Measurements from ENCODE around the gene FRA10AC1. TPM values are rescaled to one million over a fixed set of nuclear protein-coding genes. Genes with fewer than 3 reads are reported as not detected.
"Not testable (repeated sequence)": the region's sequence is repeated elsewhere in the genome, so short reads cannot be mapped to it uniquely, and the experiment has no call there.

The FRA10AC1 gene
- polyA plus RNA-seq, 10 donors: 18.3 to 35.4 (median 23.8) TPM

DNA sequence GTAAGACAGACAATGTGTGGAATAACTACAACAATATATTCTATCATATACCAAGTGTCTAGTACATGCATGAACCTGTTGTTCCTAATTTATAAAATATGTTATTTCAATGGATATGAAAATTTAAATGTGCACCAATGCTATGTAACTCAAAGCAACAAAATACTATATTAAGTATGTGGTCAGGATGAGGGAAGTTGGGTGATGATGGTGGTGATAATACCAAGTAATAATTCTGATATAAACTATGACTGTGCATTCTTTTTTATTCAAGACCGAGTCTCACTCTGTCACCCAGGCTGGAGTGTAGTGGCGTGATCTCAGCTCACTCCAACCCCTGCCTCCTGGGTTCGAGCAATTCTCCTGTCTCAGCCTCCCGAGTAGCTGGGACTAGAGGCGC is 2.1 kb upstream of the FRA10AC1 start:
- DNase-seq: no peak

DNA sequence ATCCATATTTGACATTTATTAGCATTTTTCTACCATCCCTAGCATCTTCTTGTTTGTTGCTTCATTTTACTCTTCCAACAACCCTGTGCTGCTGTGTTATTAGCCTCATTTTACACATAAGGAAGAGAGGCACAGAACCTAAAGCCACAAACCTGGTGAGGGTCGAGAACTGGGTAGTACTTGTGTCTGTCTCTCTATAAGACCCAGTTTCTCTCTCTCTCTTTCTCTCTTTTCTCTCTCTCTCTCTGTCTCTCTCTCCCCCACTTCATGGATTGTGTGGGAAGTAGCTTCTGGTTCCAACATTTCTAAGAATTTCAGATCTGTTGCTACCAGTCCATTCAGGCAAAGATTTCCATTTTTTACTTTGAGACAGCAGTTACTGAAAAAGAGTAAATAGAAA is 1.4 kb upstream of the FRA10AC1 start:
- peak in 1 of 3 donors; percentile 1 for DNase-seq

DNA sequence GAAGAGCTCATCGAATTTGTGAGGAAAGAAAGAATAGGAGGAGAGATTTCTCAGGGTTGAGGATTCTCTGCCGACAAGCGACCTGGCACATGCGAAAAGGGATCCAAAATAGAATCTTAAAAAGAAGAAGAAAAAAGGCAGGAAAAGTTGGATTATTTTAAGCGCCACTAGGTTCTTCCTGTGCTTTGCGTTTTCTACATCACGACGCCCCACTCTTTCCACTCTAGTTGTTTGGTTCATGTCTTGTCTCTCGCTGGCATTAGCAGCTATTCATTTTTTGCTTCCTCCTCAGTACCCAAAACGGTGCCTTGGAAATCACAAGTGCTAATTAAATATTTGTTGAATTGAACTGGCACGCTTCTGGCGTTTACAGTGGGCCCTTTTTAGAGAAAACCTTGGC is 674 bp upstream of the FRA10AC1 start:
- no peak for DNase-seq

DNA sequence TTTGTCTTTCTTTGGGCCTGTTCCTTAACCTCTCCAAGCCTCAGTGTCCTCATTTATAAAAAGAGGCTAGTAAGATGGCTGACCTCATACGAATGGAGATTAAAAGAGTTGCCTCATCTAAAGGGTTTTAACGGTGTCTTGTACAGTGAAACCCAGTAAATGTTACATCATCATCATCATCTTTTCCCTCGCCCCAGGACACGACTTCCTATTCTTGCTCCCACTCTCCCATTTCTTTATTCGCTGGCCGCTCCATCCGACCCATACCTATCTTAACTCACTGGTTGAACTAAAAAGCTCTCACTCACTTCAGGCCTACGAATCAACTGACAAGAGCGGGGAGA is 554 bp downstream of the FRA10AC1 start:
- DNase-seq: peak in 1 of 3 donors; percentile 35

DNA sequence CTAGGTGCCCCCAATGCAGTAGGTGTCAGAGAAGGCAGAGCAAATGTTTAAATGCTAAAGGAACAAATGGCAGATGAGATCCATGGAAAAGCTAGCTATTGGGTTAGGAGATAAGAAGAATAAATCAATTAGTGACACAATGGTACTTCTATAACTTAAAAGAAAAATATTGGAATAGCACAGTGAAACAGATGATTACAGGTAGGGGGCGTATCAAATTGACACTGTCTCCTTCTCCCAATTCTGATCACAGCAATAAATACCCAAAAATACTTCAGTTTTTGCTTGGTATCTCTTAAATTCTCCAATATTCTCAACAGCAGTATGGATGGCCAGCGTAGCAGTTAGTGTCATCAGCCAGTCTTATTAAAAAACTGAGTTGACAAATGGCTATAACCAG is 5.2 kb downstream of the FRA10AC1 start:
- no peak for DNase-seq

DNA sequence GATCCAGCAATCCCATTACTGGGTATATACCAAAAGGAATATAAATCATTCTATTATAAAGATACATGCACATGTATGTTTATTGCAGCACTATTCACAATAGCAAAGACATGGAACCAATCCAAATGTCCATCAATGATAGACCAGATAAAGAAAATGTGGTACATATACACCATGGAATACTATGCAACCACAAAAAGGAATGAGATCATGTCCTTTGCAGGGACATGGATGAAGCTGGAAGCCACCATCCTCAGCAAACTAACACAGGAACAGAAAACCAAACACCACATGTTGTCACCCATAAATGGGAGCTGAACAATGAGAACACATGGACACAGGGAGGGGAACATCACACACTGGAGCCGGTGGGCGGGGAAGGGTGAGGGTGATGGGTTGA is 5.8 kb downstream of the FRA10AC1 start:
- not testable (repeated sequence) for DNase-seq

DNA sequence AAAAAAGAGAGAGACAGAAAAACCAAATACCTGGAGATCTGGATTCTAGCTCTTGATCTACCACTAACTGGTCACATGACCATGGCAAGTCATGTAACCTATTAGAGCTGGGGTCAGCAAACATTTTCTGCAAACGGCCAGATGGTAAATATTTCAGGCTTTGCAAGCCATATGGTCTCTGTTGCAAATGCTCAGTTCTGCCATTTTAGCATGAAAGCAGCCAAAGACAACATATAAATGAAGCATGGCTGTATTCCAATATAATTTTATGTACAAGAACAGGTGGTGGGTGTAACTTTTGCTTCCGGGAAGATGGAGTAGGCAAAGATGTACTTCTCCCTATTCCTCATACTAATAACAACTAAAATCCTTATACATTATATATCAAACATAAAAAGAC is 6.7 kb downstream of the FRA10AC1 start:
- DNase-seq: peak in 1 of 3 donors; percentile 12

DNA sequence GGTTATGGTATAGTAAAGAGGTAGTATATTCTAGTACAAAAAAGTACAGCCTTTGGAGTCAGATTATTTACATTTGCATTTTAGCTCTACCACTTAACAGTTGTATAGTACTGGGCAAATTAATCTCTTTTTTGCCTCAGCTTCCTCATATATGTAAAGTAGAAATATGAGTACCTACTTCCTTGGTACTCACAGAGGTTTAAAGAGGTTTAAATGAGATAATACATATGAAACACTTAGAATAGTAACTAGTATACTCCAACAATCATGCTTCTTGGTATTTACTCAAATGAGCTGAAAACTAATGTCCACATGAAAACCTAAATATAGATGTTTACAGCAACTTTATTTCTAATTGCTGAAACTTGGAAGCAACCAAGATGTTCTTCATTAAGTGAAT is 14.7 kb downstream of the FRA10AC1 start:
- no peak for DNase-seq

DNA sequence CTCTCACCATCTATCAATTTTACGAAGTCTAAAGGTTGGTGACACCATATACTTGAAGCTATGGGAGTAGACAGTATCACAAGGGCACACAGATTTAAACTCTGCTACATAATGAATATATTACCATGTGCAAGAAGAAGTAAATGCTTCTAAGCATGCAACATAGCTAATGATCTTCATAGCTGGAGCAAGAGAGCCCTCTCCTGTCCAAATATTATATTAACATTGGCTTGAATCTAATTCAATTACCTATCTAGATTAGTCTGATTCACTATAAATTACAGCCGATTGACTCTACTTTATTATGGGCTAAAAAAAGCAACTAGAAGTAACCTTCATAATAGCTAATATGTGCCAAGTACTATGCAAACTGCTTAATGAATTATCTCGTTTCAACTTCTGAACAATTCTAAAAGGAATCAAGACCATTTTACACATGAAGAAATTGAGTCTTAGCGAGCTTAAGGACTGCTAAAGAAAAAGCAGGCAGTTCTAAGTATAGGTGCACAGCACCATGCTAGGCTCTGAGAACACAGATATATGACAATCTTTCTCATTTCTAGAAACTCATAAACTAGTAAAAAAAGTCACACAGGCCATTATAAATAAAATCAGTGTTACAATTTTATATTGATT is 21.9 kb downstream of the FRA10AC1 start:
- peak; percentile 16 to 54 (median 31) for DNase-seq

DNA sequence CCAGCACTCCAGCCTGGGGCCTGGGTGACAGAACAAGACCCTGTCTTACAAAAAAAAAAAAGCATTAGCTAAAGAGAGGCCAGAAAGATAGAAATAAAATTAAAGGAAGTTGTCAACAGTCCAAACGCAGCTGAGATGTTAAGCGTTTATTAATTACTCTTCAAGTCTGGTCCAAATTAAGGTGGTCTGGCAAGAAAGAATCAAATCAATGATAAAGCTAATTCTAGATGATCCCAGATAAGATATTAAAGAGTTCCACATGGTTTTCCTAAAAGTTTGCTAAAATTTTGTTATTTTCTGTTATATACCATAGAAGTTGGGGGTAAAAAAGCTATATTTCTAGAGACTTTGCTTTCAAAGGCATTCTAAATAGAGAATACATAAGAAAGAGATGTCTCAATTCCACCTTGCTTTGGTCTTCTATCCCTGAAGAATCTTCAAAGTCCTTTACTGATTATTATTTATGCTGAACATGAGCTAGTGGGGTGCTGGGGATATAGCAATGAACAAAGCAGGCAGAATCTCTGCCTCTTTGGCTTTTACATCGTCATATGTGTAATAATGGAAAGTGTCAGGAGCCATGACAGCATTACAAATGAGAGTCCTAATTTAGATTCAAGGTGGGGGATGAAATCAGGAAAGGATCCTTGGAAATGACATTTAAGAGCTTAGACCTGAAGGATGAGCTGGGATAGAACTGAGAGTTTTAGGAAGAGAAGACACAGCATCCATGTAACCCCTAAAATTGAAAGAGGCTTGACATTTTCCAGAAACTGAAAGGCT is 23.4 kb downstream of the FRA10AC1 start:
- no peak for DNase-seq

DNA sequence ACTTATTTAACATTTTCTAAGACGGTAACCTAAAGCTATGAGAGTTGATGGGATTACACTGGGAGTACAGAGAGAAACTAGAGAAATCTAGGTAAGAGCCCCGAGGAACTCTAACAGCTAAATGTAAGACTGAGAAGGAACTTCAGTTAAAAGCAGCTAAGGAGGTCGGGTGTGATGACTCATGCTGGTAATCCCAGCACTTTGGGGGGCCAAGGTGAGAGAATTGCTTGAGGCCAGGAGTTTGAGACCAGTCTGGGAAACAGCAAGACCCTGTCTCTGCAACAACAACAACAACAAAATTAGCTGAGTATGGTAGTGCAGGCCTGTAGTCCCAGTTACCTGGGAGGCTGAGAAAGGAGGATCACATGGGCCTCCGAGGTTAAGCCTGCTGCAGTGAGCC is 24.0 kb downstream of the FRA10AC1 start:
- no peak for DNase-seq

DNA sequence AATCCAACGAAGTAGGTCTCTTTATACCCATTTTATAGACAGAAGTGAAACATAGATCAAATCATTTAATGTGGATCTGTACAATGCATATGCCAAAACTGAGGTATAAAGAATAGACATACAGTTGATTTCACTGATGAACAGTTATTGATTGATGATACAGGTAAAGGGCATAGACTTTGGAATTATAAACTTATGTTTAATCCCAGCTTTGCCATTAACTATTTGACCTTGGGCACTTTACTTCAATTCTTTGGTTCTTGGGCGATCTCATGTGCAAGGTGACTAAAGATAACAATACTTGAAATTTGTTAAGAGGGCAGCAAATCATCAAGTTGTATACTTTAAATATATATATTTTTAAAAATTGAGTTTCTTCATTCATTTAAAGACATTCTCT is 28.6 kb downstream of the FRA10AC1 start:
- DNase-seq: no peak

DNA sequence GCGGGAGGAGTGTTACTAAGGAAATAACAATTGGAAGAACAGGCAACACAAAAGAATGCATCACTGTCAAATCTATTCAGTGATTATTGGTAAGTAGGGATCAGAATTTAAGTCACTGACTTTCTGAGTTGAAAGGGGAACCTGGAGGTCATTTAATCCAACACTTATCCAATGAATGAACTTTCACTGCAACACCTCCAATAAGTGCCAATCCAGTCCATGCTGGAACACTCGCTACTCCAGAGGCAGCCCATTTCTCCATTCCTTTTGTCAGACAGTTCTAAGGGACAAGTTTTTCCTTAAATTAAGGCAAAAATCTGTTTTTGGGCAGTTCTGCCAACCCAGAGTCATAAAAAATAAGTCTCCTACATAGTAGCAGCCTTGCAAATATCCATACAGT is 29.5 kb downstream of the FRA10AC1 start:
- DNase-seq: no peak

DNA sequence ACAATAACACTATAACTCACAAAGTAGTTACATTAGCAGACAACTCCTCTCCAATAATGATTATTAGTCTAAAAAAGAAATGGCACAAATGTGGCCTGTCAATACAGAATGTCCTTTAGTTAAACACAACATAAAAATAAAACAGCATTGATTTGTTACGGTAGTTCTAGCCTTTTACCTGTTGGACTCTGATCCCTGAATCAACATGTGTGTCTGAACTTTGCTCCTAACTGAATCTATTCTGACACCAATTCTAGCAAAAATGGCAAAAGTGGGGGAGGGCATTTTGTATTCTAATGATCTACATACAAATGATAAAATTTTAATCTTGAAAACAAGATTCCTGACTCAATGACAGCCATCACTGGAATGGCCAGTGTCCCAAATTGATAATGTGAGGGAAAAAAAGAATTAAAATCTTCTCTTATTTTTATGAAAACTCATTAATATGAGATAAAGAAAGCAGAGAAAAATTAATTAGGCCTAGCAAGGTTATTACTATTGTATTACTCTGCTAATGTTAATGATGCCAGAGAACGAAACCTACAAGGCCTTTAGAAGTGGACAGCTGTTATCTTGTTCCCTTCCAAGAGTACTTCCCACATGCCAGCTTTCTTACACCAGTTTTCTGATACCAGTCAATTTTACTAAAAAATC is 30.2 kb downstream of the FRA10AC1 start:
- DNase-seq: no peak

DNA sequence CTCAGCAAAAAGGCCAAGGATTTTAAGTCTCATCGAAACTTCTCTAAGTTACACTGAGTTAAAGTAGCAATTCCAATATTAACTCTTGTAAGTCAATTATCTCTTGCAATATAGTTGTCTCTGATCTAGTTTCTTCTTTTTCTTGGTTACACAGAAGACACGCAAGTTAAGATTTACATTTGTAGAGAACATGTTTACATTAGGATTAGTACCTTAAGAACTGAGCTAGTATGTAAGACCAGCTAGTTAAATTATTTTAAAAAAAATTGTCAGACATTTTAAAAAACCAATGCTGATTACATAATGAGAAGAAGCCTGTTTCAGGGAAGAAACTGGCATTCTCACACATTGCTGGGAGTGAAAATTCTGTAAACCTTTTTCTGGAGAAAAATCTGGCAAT is 31.4 kb downstream of the FRA10AC1 start:
- no peak for DNase-seq

DNA sequence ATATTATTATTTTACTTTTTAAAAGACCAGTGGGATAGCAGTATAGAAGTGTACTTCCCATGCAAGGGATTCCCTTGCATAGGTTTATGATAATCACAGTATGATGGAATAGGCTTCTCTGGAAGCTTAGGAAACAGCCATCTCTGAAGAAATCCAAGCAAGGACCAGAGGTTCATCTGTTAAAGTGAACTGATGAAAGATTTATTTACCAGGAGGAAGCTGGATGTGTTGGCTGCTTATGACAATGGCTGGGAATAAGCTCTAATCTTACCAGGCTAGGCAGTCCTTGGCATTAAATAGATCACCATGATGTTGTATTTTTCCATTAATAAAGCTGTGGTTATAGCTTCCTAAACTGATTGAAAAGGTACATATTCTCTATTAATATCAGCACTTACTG is 32.0 kb downstream of the FRA10AC1 start:
- no peak for DNase-seq

DNA sequence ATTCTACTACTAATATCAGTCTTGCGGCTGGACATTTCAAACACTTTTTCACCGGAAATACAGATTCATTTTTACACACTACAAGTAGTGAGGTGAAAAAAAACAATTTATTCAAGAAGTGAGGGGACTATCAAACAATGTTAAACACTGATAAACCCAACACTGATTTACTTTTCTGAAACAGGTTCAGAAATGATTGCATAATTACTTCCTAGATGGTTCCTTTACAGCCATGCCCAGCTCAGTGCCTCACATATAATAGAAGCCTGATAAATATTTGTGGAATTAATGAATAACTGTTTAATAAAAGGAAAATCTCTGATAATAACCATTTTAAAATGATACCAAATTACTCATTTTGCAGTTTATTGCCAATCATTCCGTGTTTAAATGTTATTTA is 34.6 kb downstream of the FRA10AC1 start:
- DNase-seq: no peak

DNA sequence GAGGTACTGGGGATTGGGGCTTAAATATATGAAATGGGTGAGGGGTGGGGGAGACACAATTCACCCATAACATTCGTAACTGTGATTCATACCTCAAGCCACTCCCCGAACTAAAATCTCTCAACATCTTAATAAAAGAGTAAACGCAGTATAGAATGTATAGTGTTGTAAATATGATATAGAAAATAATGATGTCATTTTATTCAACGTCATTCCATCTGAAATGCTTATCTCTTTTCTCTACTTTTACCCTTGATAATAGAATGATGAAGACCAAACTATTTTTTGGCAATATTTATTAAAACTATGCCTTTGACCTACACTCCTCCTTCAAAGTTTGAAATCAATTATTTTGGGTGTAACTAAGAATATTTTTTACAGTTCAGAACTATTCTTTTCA is 36.4 kb downstream of the FRA10AC1 start:
- DNase-seq: no peak

DNA sequence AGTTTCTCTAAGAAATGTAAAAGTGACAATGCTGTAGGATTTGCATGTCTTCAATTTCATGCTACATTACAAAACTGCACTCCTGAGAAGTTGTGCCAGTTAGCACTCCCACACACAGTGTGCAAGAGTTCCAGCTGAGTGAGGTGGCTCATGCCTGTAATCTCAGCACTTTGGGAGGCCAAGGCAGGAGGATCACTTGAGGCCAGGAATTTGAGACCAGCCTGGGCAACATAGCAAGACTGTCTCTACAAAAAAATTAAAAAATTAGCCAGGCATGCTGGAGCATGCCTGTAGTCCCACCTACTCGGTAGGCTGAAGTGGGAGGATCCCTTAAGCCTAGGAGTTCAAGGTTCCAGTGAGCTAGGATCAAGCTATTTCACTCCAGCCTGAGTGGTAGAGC is 44.6 kb downstream of the FRA10AC1 start:
- DNase-seq: no peak

DNA sequence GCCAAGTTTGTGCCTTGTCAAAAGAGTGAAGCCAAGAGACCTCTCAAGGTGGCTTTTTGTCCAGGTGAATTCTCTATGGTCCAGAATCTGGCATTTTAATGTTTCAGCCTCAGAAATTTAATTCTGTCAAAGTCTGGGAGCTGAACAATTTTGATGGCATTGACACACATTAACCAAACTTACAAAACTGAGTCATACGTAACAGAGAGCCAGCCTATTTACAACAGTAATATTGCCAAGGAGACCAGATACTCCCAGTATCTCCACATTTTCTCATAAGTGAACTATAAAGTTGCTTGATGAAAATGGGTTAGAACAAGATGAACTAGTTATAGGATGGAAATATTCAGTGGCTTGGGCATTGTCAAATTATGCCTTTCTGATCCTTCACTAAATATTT is 46.2 kb downstream of the FRA10AC1 start:
- DNase-seq: no peak

DNA sequence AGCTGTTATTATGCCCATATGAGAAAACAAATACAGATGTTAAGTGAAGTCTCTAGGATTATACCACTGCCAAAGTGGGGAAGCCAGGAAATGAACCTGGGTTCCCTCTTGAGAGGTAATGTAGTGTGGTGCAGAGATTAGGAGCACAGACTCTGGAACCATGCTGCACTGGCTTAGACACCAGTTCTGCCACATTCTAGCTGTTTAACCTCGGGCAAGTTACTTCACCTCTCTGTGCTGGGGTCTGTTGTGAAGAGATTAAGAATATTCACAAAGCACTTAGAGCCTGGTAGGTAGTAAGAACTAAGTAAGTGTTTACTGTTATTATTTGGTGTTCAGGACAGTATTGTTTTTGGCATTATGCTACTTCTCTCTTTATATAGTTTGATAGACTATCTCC is 48.2 kb downstream of the FRA10AC1 start:
- no peak for DNase-seq

DNA sequence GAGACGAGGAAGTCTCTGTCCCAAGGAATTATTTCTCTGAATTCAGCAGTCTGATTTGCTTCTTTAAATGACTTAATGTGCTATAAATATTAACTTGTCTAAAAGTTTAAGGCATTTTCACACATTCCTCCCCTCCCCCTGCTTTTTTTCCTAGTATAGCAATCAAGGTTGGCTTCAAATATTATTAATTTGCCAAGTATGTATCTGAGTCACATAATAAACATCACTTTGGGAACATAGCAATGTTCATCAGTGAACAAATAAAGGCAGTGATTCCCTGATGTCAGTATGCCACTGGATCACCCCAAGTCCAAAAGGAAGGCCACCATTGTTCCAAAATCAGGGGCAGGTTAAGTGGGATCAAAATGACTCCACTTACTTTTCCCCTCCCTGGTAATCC is 49.5 kb downstream of the FRA10AC1 start:
- DNase-seq: no peak

DNA sequence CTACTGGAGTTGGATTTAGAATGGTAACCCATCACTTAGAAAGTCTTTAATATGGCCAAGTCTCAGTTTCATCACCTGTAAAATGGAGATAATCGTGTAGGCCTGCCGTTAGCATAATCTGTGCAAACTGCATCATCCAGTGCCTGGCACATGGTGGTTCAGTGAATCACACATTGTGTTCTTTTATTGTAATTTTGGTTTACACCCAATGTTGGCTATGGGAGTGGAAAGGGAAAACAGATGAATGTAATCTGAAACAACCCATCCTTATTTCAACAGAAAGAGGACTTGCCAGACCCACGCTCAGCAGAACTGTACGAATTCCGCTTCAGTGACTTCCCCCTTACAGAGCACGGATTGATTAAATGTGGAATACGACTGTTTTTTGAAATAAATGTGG is 62.6 kb downstream of the FRA10AC1 start:
- no peak for DNase-seq

Data from muscle of back (tissue), 11 donors.